Stimulated activated CD4-positive, alpha-beta T cell treated with anti-CD3 and anti-CD28 coated beads, Interleukin-15, amount 100 ng/mL, for 48 hours (primary cell): ENCODE data around the gene C1orf52.
A peak's percentile ranks its signal among the peaks of the same experiment; 100 is the strongest.

Experiments
- DNase-seq, 2 donors: peaks; one replicate each; pipeline ENCODE4 v3.0.0-alpha.2; 2020; ENCODE audit warnings: low read depth in 2 of 2

Gene C1orf52

DNA sequence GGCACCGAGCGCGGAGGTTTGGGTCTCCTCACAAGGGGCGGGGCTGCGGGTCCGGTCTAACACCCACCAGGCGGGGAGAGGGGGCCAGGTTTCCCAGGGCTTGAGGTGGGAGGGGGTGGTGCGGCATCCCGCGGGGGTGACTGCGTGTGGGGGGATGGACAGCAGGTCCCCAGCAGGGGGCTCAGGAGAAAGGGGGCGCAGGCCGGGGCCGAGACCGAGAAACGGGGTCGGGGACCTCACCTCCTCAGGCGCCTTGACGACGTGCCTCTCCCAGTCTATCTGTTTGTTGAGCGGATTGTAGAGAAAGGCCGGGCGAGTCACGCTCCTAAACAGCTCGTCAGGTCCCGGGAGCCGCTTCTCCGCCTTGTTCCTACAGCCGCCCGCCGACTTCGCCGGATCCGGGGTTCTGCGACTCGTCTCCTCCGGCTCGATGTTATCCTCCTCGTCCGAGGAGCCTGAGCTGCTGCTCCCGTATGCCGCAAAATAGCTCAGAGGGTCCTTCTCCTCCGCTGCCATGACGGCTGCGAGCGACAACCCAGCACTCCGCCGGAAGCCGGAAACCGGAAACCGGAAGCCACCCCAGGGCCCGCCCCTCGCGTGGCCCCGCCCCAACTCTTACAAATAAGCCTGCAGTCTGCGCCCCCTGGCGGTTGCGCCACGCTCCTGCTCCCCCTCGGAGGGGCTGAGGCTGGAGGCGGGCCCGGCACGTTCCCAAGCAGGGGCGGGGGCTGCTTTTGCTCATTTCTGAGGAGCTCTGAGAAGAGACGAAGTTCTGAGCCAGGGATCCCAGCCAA lies at the start of gene C1orf52:
C1orf52 (minus strand) TSS at position 545 of the 794 bp plus-strand sequence; CDS start at position 516, 29 bp downstream.
- DNase-seq: peak; percentile 93 to 94

DNA sequence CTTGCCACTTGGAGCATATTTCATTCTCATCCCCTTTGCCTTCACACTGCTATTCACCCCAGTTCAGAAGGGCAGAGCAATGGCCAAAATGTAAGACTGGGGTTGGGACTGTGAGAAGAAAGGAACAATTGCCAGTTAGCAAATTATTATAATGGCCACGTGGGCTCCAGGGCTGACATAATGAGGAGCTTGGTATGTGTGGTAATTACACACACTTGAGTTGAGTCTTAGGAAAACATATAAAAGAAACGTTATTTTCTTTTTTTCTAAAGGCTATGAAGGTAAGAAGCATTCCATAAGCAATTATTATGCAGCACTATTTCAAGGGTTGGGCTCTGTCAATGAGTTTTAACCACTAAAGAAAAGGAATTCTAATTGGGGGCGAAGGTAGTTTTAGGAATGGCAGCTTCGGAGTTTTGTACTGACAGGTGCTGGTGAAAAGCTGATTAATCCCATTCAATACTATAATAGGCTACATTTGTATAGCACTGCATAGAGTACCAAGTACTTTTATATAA lies 49.4 kb upstream of the C1orf52 start:
- DNase-seq: no peak

DNA sequence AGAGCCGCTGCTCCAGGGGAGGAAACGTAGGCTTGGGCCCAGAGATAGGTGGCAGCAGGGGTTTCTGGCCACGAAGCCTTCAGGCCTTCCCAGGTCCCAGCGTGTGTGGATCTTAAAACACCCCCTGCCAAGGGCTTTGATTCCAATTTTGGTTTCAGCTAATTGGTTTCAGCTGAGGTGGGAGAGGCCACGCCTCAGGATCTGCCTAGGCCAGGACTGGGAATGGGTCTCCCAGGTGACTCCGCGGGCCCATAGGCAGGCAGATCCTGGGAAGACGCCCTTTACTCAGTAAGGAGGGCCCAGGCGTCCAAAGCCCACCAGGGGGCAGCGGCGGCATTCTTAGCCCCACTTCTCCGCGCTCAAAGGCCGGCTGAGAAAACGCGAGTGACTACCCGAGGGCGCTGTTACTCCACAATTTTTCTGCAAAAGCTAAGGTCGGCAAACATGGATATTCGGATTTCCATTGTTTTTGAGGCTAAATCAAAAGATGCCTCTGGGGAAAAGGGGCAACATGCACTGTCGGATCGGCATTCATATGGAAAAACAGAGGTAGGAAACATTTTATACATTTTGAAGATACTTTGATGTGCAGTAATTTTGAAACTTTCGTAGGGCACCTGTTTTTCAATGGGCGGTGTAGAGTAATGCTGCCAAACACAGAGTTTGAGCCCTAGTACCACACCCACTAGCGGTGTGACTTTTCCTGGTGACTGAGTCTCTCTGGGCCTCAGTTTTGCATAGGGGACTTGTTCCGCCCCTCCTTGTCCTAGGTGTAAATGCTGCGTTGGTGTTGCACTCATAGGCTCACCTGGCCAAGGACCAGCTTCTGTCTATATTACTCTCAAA lies 48.7 kb upstream of the C1orf52 start:
- DNase-seq: peak; percentile 40 to 54

DNA sequence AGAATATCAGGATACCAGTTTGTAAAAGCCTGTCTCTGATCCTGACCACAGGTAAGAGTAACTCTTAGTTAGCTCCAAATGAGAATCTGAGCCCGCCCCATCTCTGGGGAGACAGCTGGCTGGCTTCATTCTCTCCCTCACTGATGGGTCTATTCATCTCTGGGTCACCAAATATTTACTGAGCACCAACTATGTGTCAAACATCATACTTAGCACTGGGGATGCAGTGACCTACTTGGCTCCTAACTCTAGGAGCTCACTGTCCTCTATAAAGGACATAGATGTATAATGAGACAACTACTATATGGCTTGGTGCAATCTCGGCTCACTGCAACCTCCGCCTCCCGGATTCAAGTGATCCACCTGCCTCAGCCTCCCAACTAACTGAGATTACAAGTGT lies 46.8 kb upstream of the C1orf52 start:
- DNase-seq: no peak

DNA sequence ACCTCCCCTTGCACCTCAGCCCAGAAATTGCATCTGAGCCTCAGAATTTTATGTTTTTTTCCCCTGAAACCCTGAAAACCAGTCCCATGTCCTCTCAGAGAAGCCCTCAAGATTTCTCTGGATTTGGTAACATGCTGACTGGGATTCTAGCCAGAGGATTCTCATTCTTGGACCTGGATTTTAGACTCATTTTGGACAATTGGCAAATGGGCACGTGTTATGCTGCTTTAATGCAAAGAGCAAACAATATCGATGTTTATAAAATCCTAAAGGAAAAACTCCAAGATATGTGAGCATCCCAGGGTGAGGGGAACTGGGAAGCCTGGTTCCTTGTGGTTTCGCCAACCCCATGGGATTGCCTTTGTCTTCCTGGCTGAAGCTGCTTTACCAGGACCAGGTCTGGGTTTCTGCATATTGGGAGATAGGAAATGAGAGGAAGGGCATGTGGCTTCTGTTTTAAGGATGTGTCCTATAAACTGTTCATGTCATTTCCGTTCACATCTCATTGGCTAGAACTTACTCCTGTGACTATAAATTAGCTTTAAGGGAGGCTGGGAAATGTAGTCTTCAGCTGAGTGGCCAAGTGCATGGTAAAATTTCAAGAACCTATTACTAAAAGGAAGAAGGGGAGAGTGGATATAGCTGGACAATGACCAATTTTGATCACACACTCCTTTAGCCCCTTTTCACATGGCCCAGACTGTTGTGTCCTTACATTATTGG lies 44.1 kb upstream of the C1orf52 start:
- DNase-seq: no peak

DNA sequence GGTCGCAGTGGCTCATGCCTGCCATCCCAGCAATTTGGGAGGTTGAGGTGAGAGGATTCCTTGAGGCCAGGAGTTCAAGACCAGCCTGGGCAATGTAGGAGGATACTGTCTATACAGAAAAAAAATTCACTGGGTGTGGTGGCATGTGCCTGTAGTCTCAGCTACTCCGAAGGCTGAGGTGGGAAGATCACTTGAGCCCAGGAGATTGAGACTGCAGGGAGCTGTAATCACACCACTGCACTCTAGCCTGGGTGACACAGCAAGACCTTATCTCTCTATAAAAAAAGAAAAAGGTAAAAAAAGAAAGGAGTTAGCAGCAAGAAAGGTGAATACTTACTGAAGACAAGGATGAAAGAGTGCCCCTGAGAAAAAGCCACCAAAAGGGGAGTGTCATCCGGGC lies 40.7 kb upstream of the C1orf52 start:
- no peak for DNase-seq

DNA sequence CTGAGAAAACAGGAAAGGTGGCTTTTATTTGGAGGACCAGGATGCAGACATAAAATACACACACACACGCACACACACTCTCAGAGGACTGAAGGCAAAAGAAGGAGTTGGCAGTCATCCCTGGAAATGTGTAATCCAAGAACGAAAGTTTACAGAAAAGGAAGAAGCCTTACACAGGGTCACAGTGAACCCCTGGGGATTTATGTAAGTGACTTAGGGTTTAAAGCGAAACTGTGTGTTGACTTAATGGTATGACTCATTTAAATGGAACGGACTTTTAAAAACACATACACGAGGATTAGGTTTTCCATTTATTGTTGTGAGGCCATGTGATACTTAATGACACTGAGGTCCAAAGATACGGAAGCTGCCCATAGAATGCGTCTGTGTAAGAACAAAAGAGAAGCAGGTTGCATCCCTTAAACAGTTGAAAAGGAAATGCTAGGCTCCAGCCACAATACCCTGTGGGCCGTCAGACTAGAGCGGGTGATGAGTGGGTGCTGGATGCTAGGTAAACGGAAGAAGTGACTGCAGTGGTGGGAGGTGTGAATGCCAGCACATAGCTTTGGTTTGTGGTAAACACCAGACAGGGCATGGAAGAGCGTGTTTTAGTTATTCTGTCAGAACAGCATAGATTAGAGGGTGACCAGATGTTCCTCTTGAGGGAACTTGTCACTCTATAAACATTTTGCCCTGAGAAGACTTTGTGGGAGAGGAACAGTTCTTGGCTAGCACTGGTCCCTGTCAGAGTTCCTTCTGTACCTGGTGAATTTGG lies 38.6 kb upstream of the C1orf52 start:
- DNase-seq: peak; percentile 75 to 78

DNA sequence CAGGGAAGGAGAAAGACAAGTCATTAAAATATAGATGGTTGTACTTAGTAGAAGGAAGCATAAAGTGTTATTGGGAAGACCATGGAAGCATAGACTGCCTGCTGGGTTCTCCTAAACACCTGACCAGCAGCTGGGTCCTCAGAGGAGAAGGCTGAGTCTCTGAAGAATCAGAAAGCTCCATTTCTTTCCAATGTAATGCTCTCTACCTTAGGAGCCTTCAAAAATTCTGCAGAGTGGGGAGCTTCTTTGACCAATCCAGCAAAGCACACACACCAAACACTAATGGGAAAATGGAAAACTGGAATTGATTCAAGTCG lies 38.0 kb upstream of the C1orf52 start:
- no peak for DNase-seq

DNA sequence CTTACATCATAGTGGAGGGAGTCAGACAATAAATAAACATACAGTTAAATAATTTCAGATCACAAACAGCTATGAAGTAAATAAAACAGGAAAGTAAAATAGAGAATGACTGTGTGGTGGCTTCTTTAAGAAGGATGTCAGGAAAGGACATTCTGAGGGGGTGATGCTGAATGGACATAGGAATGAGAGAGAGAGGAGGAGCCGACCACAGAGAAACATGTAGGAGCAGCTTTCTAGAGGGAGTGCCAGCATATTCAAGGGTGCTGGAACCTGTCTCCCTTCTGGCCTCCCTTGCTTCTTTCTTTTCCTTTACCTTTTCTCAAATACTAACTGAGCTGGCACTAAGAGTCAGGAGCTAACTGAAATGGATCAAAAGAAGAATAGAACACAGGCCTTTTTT lies 37.5 kb upstream of the C1orf52 start:
- DNase-seq: no peak

DNA sequence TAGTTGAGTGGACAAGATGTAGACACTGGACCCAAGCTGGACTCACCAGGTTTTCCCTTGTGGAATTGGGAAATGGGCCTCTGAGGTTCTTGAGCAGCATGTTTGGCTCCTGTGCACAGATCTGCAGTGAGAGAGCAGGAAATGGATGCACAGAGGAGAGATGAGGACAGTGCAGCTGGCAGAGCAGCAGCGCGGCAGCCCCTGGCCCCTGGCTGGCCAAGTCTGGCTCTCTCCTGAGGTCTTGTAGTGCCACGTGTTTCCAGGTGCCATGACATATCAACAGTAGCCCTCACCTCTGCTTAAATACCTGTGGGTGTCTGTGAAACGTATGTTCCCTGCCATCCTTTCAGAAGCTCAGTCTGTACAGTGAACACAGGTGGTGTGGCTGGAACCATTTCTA lies 36.2 kb upstream of the C1orf52 start:
- no peak for DNase-seq

DNA sequence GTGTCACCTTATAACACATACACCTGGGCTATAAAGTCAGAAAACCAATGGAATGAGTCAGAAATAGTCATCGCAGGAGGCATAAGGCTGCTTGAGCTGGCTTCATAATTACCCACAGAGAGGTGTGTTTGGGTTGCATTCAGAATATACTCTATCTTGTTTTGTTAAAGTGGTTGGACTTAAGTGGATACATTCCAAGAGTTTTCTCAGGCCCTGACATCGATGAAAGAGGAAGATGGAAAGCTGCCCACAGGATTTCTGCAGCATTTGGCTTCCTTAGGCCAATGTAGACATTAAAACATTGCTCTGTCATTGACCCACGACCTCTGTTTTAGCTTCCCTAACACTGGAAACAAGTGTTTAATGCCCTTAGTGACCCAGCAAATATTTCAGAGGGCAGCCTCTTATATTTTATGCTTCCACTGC lies 35.6 kb upstream of the C1orf52 start:
- no peak for DNase-seq

DNA sequence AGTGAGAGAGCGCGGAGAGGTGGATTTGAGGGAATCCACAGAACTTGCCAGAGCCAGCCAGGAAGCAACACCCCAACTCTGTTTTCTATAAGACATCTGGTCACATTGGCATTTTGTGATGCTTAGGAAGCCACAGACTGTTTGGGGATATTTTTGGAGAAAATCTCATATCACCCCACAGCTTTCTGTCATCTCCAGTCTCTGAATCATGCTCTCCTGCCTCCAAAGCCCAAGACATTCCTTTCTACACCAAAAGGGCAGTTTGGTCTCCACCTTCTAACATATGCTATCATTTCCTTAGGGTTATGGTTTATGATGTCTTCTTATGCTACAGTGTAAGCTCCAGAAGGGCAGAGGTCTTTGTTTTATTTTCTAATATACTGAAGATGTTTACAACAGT lies 31.4 kb upstream of the C1orf52 start:
- DNase-seq: no peak

DNA sequence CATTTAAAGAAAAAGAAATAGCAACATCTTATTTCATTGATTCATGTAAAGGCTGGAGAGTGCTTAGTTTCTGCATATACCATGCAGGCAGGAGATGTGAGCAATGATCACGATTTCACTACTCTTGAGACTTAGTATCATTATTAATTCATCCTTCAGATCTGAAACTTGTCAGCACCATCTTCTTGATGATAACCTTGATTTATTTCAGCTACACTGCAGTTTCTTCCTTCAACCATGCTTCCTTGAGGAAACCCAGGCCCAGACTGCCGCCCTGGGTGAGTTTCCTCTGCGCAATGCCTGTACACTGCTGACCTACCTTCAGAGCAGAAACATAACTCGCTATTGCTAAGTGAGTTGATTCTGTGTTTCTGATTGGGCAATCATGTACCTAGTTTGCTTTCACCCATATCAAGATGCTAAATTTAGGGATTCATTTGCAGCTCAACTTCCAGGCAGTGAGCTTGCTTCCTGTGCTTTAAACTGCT lies 30.4 kb upstream of the C1orf52 start:
- DNase-seq: no peak

DNA sequence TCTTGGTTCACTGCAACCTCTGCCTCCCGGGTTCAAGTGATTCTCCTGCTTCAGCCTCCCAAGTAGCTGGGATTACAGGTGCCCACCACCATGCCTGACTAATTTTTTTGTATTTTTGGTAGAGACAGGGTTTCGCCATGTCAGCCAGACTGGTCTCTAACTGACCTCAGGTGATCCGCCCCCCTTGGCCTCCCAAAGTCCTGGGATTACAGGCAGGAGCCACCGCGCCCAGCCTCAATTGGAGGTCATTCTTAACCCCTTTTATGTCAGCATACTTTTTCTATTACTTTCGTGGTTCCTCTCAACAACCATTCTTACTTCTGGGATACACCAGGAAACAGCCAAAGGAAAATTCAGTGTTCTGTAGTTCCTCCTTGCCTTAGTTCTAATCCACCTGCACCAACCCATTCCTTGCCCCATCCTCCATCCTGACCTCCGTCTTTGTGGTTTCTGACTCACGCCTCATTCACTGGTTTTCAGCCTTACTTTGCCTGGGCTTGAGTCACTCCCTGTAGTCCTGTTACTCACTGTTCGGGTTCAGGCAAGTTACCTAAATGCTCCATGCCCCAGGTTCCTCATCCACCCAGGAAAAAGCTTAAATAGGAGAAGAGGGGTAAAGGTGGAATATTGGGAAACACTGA lies 29.9 kb upstream of the C1orf52 start:
- peak; percentile 30 to 56 for DNase-seq

DNA sequence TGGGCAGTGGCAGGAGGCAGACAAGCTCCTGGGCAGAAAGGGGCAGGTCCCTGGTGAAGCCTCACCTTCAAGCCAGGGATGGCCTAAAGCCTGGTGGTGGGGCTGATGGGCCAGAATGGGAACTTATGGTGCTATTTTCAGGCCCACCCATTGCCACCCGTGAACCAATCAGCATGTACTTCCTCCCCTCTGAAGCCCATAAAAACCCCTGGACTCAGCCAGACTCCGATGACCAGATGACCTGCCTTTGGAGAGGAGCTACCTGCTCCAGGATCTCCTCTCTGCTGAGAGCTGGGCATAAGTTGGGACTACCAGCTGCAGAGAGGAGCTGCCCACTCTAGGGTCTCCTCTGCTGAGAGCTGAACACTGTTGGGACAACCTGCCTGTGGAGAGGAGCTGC lies 24.7 kb upstream of the C1orf52 start:
- no peak for DNase-seq

DNA sequence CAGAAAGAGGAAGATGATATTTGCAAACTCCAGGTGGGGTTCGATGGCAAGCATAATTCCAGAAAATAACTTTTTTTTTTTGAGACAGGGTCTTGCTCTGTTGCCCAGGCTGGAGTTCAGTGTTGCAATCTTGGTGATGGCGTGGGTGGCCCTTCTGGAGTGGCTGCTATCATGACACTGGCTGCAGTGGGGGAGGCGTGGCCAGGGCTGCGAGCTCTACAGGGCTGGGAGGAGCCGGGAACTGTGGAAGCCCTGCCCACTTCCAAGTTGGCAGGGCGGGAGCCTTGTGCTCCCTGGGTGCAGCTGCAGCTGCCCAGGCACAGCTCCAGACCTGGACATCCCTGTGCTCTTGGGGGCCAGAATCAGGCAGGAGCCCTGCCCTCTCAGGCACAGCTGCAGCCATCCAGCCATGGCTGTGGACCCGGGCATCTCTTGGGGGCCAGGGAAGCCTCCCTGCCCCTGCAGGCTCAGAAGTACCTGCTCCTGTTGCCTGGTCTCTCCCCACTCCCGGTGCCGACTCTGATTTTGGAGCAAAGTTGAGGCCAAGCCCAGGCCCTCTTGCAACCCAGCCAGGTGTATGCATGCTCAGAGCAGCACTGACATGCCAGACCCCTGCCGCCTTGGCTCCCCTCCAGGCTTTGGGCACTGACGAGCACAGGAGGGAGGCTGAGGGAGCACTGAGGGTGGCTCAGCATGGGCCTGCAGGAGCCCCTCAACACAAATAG lies 24.2 kb upstream of the C1orf52 start:
- DNase-seq: no peak

DNA sequence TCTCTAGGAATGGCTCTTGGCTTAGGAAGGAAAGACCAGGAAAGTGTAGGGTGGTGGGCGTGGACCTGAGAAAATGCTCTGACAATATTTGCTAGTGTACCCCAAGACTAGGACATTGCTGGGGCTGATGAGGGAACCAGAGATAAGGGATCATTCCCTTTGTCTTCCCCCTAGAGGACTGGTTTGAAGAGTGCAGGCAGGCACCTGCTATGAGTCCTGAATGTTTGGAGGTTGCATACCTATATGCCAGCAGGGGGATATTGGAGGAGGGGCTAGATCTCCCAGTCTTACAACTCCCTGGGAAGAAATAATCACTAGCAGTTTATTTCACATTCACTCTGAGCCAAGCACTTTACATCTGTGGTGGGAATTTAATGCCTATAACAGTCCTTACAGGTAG lies 23.0 kb upstream of the C1orf52 start:
- no peak for DNase-seq

DNA sequence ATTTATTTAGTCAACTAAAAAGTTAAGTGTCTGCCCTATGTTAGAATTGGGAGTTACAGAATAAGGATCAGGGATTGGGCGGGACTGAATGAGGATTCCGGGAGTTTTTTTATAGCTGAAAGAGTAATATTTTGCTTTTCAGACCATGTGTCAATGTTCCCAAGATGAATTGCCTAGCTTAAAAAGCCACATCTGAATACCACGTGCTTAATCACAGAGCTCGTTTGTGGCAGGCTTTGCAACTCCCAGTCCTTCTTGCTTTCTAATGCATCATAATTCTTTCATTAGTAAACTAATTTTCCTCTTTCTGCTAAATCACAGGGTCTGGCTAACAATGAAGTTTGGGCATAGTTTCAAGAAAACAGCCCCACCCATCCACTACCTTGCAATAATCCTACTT lies 21.2 kb upstream of the C1orf52 start:
- DNase-seq: no peak

DNA sequence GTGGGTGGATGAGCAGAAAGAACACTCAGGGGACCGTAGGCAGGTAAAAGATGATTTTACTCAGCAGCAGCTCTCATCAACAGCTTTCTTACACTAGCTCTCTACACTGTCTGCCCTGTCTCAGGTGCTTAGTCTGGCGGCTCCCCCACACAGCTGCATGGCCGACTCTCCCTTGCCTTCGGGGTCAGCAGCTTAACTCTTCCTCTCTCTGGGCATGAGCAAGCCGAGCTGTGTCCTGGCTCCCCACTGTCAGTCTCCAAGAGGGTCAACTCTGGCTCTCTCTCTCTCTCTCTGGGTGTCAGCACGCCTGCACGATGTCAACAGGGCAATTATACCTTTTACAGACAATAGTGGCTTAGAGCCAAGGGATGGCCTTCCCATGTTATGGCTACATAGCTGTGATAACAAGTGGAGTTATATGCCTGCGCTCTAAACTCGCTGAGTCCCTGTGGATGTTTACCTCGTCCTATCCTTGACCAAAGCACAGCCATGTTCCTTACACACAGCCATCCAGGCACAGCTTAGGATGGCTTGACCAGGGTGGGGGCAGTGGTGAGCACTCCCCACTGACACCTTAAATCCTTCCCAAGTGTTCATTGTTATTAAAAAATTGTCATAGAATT lies 20.1 kb upstream of the C1orf52 start:
- no peak for DNase-seq

DNA sequence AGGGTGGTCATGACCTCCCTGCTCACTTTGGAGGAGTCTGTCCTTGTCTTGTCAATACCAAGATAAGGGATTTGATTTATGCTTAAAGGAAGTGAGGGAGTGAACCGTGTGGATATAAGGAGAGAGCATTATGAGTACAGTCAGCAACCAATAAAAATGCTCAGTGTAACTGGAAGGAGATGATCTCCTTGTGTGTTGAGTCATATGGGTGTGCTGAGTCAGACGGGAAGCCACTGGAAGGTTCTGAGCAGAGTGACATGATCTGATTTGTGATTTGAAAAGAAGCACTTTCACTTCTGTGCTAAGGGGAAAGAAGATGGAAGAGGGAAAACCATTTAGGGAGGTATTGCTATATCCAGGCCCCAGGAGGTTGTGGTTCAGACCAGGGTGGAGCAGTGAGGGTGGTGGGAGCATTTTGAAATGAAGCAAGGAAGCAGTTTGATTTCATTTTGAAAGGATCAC lies 19.4 kb upstream of the C1orf52 start:
- DNase-seq: peak; percentile 24 to 47
